HEK293 (cell line): ENCODE data around the gene PCDHB4.
"Not testable (repeated sequence)": the region's sequence is repeated elsewhere in the genome, so short reads cannot be mapped to it uniquely, and the experiment has no call there.

Source experiments
- CTCF ChIA-PET: fragments of 350-600 bp; formaldehyde crosslinking; extraction: SDS; loops from one replicate; lab custom pipeline; 2021; ENCODE audit warnings: antibody characterized with exemption; lab: Yijun Ruan, JAX
- POLR2A ChIA-PET: fragments of 300-600 bp; formaldehyde crosslinking; extraction: SDS; loops from one replicate; lab custom pipeline; 2020; ENCODE audit warnings: antibody characterized with exemption, inconsistent platforms; lab: Yijun Ruan, JAX
- H3K27ac ChIP-seq: fragments of 200-500 bp; sonication (Bioruptor generic); 2 replicates; pipeline ENCODE4 v1.5.1; 2014; ENCODE audit warnings: low read depth, low read length, control low read depth, inconsistent platforms; ENCODE audit errors: extremely low read depth
- H3K36me3 ChIP-seq, 2 experiments: fragments of 200-500 bp in 1 of 2; sonication (Bioruptor generic) in 1 of 2; 1 replicate in 1 of 2; 2 replicates in 1 of 2; pipeline ENCODE4 v1.5.1; 2014 to 2017; ENCODE audit warnings: inconsistent platforms in 2 of 2, low read length in 2 of 2; ENCODE audit not compliant: control insufficient read depth in 2 of 2, insufficient read depth in 1 of 2
- H3K4me1 ChIP-seq: fragments of 200-500 bp; sonication (Bioruptor generic); 2 replicates; pipeline ENCODE4 v1.5.1; 2014; ENCODE audit warnings: mild to moderate bottlenecking, low read length, inconsistent platforms; ENCODE audit not compliant: control insufficient read depth, insufficient read depth
- H3K4me3 ChIP-seq: 2 replicates; pipeline ENCODE4 v1.5.1; 2011; ENCODE audit warnings: low read depth, mild to moderate bottlenecking, control low read depth, low read length, moderate library complexity
- H3K9me3 ChIP-seq: fragments of 200-500 bp; sonication (Bioruptor generic); 2 replicates; pipeline ENCODE4 v1.5.1; 2014; ENCODE audit warnings: low read depth, low read length, inconsistent platforms; ENCODE audit not compliant: control insufficient read depth, insufficient read depth
- BCL6B ChIP-seq: fragments of 450-650 bp; formaldehyde crosslinking; IDR thresholded peaks from 2 replicates; pipeline ENCODE4 v1.5.1; 2017; ENCODE audit warnings: missing biosample characterization, missing genetic modification characterization
- KLF9 ChIP-seq: fragments of 450-650 bp; formaldehyde crosslinking; IDR thresholded peaks from 2 replicates; pipeline ENCODE4 v1.5.1; 2016; ENCODE audit warnings: missing biosample characterization, missing genetic modification characterization, low read depth
- PRDM1 ChIP-seq: fragments of 450-650 bp; formaldehyde crosslinking; IDR thresholded peaks from 2 replicates; pipeline ENCODE4; 2016; ENCODE audit warnings: missing biosample characterization, missing genetic modification characterization
- ZBTB1 ChIP-seq: fragments of 450-650 bp; formaldehyde crosslinking; IDR thresholded peaks from 2 replicates; pipeline ENCODE4 v1.5.1; 2016; ENCODE audit warnings: missing biosample characterization, missing genetic modification characterization
- ZBTB10 ChIP-seq: fragments of 450-650 bp; formaldehyde crosslinking; IDR thresholded peaks from 2 replicates; pipeline ENCODE4 v1.5.1; 2016; ENCODE audit warnings: missing biosample characterization, missing genetic modification characterization
- ZBTB20 ChIP-seq: fragments of 450-650 bp; formaldehyde crosslinking; IDR thresholded peaks from 2 replicates; pipeline ENCODE4 v1.5.1; 2016; ENCODE audit warnings: missing biosample characterization, missing genetic modification characterization
- ZBTB21 ChIP-seq: fragments of 450-650 bp; formaldehyde crosslinking; IDR thresholded peaks from 2 replicates; pipeline ENCODE4 v1.5.1; 2017; ENCODE audit warnings: missing biosample characterization, missing genetic modification characterization
- ZNF169 ChIP-seq: fragments of 450-650 bp; formaldehyde crosslinking; IDR thresholded peaks from 2 replicates; pipeline ENCODE4 v1.5.1; 2016; ENCODE audit warnings: missing biosample characterization, missing genetic modification characterization
- ZNF202 ChIP-seq: fragments of 450-650 bp; formaldehyde crosslinking; IDR thresholded peaks from 2 replicates; pipeline ENCODE4 v1.5.1; 2016; ENCODE audit warnings: missing biosample characterization, missing genetic modification characterization, borderline replicate concordance
- ZNF274 ChIP-seq, 2 experiments: fragments of 200-500 bp in 1 of 2; fragments of 450-650 bp in 1 of 2; sonication (Bioruptor generic) in 1 of 2; formaldehyde crosslinking in 1 of 2; IDR thresholded peaks; 2 replicates each; pipeline versions ENCODE4 v1.5.1 to v1.6.1; 2014 to 2016; ENCODE audit warnings: borderline replicate concordance in 1 of 2, inconsistent platforms in 1 of 2, low read length in 1 of 2, missing biosample characterization in 1 of 2, missing genetic modification characterization in 1 of 2
- ZNF510 ChIP-seq: fragments of 450-650 bp; formaldehyde crosslinking; IDR thresholded peaks from 2 replicates; pipeline ENCODE4 v1.5.1; 2018; ENCODE audit warnings: mild to moderate bottlenecking, missing genetic modification characterization, missing biosample characterization; ENCODE audit not compliant: insufficient replicate concordance
- ZNF530 ChIP-seq: fragments of 450-650 bp; formaldehyde crosslinking; IDR thresholded peaks from 2 replicates; pipeline ENCODE4 v1.5.1; 2016; ENCODE audit warnings: low read depth, missing biosample characterization, missing genetic modification characterization
- ZNF548 ChIP-seq: fragments of 450-650 bp; formaldehyde crosslinking; IDR thresholded peaks from 2 replicates; pipeline ENCODE4 v1.5.1; 2016; ENCODE audit warnings: missing biosample characterization, missing genetic modification characterization
- ZNF555 ChIP-seq: fragments of 450-650 bp; formaldehyde crosslinking; conservative IDR thresholded peaks from 2 replicates; pipeline ENCODE4 v1.5.1; 2017; ENCODE audit warnings: missing biosample characterization, mild to moderate bottlenecking, missing genetic modification characterization, inconsistent platforms
- ZNF626 ChIP-seq: fragments of 450-650 bp; sonication (Bioruptor Pico); formaldehyde crosslinking; IDR thresholded peaks from 2 replicates; pipeline ENCODE4 v1.5.1; 2018; ENCODE audit warnings: missing biosample characterization, missing genetic modification characterization, inconsistent platforms
- ZNF654 ChIP-seq: fragments of 450-650 bp; formaldehyde crosslinking; IDR thresholded peaks from 2 replicates; pipeline ENCODE4 v1.5.1; 2016; ENCODE audit warnings: low read depth, missing biosample characterization, missing genetic modification characterization

The PCDHB4 gene

GRCh38 chr5:141172381-141173204 lies 51.0 kb downstream of the PCDHB4 start, which contains the start of gene PCDHB7 (continued):
- TF ChIP-seq ZBTB10 (tag by site-specific recombination), result no peak
- no peak for TF ChIP-seq ZNF274 (IDR thresholded peaks at IDR 0.05; ENCODE audit: low read length)
- TF ChIP-seq ZNF274 (tag by site-specific recombination; IDR thresholded peaks at IDR 0.05; ENCODE audit: borderline replicate concordance), result no peak
- TF ChIP-seq KLF9, result no peak
- TF ChIP-seq ZNF530, result no peak
- TF ChIP-seq BCL6B, result no peak
- TF ChIP-seq ZBTB1 (tag by site-specific recombination), result no peak
- TF ChIP-seq ZNF555 (tag by site-specific recombination), result no peak
- peak; percentile 60 for TF ChIP-seq ZNF654 (tag by site-specific recombination)
- no peak for TF ChIP-seq ZBTB21 (tag by site-specific recombination)
- no peak for TF ChIP-seq ZNF626 (tag by site-specific recombination)
- no peak for TF ChIP-seq ZNF548 (tag by site-specific recombination)
- TF ChIP-seq ZNF510 (tag by site-specific recombination), result no peak
- TF ChIP-seq PRDM1 (tag by site-specific recombination), result peak; percentile 69
- TF ChIP-seq ZNF169 (tag by site-specific recombination), result no peak
- no peak for TF ChIP-seq ZBTB20 (tag by site-specific recombination)
- TF ChIP-seq ZNF202, result no peak

- H3K4me3 ChIP-seq, H3K27ac ChIP-seq, H3K36me3 ChIP-seq, POLR2A ChIA-PET, H3K4me1 ChIP-seq, H3K9me3 ChIP-seq: not testable (repeated sequence)
- CTCF ChIA-PET, result interaction anchor here (0.6 kb wide), 1 partner anchor 144 kb away, joined by 3 read pairs; no protein-coding TSS in a partner anchor
These were observed 52.9 kb downstream of the PCDHB4 start for GRCh38 chr5:141174291-141175104.
